Right cardiac atrium (tissue), 5 donors: ENCODE data around the gene STARD3NL. TPM values are rescaled to one million over a fixed set of nuclear protein-coding genes. Genes with fewer than 3 reads are reported as not detected.
A peak's percentile ranks its signal among the peaks of the same experiment; 100 is the strongest.
"Not testable (repeated sequence)": the region's sequence is repeated elsewhere in the genome, so short reads cannot be mapped to it uniquely, and the experiment has no call there.

Experiments used
- ATAC-seq, 2 donors: fragments of 200-7000 bp; cut with Tn5 transposase; one replicate each; pipeline versions ENCODE4 v1.8.0 to v1.9.1; 2020; ENCODE audit warnings: moderate library complexity in 2 of 2, mild to moderate bottlenecking in 1 of 2
- DNase-seq, 3 donors: peaks; one replicate each; pipeline ENCODE4 v3.0.0-alpha.2; 2020
- H3K27ac ChIP-seq: one replicate; pipeline ENCODE4 v1.5.1; 2013; ENCODE audit warnings: mild to moderate bottlenecking, low read length, control low read depth, moderate library complexity
- H3K27me3 ChIP-seq: one replicate; pipeline ENCODE4 v1.6.1; 2013; ENCODE audit not compliant: control insufficient read depth, insufficient read depth
- H3K4me1 ChIP-seq: one replicate; pipeline ENCODE4 v1.6.1; 2013; ENCODE audit warnings: low read length; ENCODE audit not compliant: control insufficient read depth, insufficient read depth
- H3K4me3 ChIP-seq: one replicate; pipeline ENCODE4 v1.5.1; 2013; ENCODE audit warnings: low read length, control low read depth
- H3K9me3 ChIP-seq: one replicate; pipeline ENCODE4 v1.6.1; 2013; ENCODE audit warnings: low read length; ENCODE audit not compliant: control insufficient read depth
- WGBS: extraction: QIAGEN DNeasy Blood & Tissue Kit; methylation state at CpG from one replicate; pipeline ENCODE4 v1.1.7; 2013; 5-methylcytosine and 5-hydroxymethylcytosine counted together
- intact Hi-C, 4 donors: fragments of 100-400 bp; cut with DNase I; formaldehyde crosslinking; loops; one replicate each; pipeline versions ENCODE4 v1.11.0 to v1.14.0; 2022 to 2023
- polyA plus RNA-seq: library from polyadenylated mRNA; stranded (reverse); fragments of 200-250 nt; gene quantifications from one replicate; pipeline ENCODE4 v1.2.3, GENCODE V29; 2013
- total RNA-seq, 4 donors: library from RNA; stranded (reverse); fragmentation: NEBNext Ultra II Directional; extraction: Animal tissue kit (Norgen Biotek cat#: 25700); gene quantifications; one replicate each; pipeline ENCODE4 v1.2.1, GENCODE V29; 2021
- donor health status: healthy with polysubstance abuse.
- donor health status: DM: no; HTN: yes; CAD: no.
- donor health status: DM: no; HTN: no; CAD: no.
- donor health status: DM: no; HTN: yes; CAD: no; lungs with severe emphysema.
- donor health status: DM: yes; HTN: yes; CAD: no.

Gene STARD3NL
- total and polyA plus RNA-seq, 5 donors = 31.9 to 45.1 (median 32.8) TPM

GRCh38 chr7:38222481-38223096, 44.5 kb downstream of the STARD3NL start:
- WGBS = 60% methylated on average over 5 of the region's 5 CpGs
- Histone ChIP-seq H3K9me3 (no peaks in the 10 kb centered on the region), H3K4me3 (no peak overlapping the region), H3K27ac (no peak overlapping the region), H3K4me1 (no peaks in the 10 kb centered on the region), H3K27me3 (no peaks in the 10 kb centered on the region)
- intact Hi-C loops = loop anchor here (1.0 to 10.0 kb wide), 6 partner anchors 95 to 320 kb away; no protein-coding TSS in a partner anchor
- peak; percentile 77 to 83 for ATAC-seq
- DNase-seq = no peak

- no peaks in the 10 kb centered on the region for H3K9me3 ChIP-seq
- WGBS = 91% methylated on average over 2 of the region's 2 CpGs
- intact Hi-C loops = loop anchor here (5.0 to 10.0 kb wide), 5 partner anchors 94 to 321 kb away; no protein-coding TSS in a partner anchor
- H3K27ac ChIP-seq = no peak overlapping the region
- no peaks in the 10 kb centered on the region for H3K27me3 ChIP-seq
- ATAC-seq = no peak
- no peak for DNase-seq
- no peak overlapping the region for H3K4me3 ChIP-seq
- H3K4me1 ChIP-seq = no peaks in the 10 kb centered on the region
These were observed 45.3 kb downstream of the STARD3NL start for GRCh38 chr7:38223306-38223705.

- intact Hi-C loops = loop anchor here (5.0 to 10.0 kb wide), 5 partner anchors 93 to 322 kb away; no protein-coding TSS in a partner anchor
- no peak for ATAC-seq
- Histone ChIP-seq H3K9me3 (no peaks in the 10 kb centered on the region), H3K27me3 (no peaks in the 10 kb centered on the region), H3K4me3 (no peak overlapping the region), H3K4me1 (no peaks in the 10 kb centered on the region), H3K27ac (no peak overlapping the region)
- no peak for DNase-seq
- WGBS = 91% methylated on average over 5 of the region's 5 CpGs
These were observed 46.3 kb downstream of the STARD3NL start for GRCh38 chr7:38224392-38224791.

- H3K27me3 ChIP-seq = no peaks in the 10 kb centered on the region
- intact Hi-C loops = loop anchor here in 1 of 4 donors (10.0 kb wide), 1 partner anchor 325 kb away; no protein-coding TSS in a partner anchor
- H3K9me3 ChIP-seq = no peaks in the 10 kb centered on the region
- H3K4me3 ChIP-seq = no peak overlapping the region
- no peaks in the 10 kb centered on the region for H3K4me1 ChIP-seq
- 93% methylated on average over 6 of the region's 6 CpGs for WGBS
- H3K27ac ChIP-seq = no peak overlapping the region
- no peak for DNase-seq
- ATAC-seq = no peak
These were observed 51.3 kb downstream of the STARD3NL start for GRCh38 chr7:38229386-38229785.

- no peak for ATAC-seq
- H3K27ac ChIP-seq = no peak overlapping the region
- no peak overlapping the region for H3K4me3 ChIP-seq
- 85% methylated on average over 6 of the region's 6 CpGs for WGBS
- H3K9me3 ChIP-seq = no peaks in the 10 kb centered on the region
- H3K4me1 ChIP-seq = no peaks in the 10 kb centered on the region
- H3K27me3 ChIP-seq = no peaks in the 10 kb centered on the region
- intact Hi-C loops = loop anchor here in 1 of 4 donors (10.0 kb wide), 1 partner anchor 325 kb away; no protein-coding TSS in a partner anchor
- DNase-seq = no peak
These were observed 52.0 kb downstream of the STARD3NL start for GRCh38 chr7:38229884-38230642.

- intact Hi-C loops = no loop called here
- DNase-seq (peak in 1 of 3 donors; percentile 52), ATAC-seq (peak; percentile 16 to 31)
These were observed 54.7 kb downstream of the STARD3NL start for GRCh38 chr7:38232502-38233366.

GRCh38 chr7:38234759-38235158, 56.7 kb downstream of the STARD3NL start:
- intact Hi-C loops, H3K4me3 ChIP-seq, H3K27ac ChIP-seq, ATAC-seq, H3K4me1 ChIP-seq, H3K9me3 ChIP-seq, H3K27me3 ChIP-seq, DNase-seq: not testable (repeated sequence)
- 86% methylated on average over 11 of the region's 11 CpGs for WGBS

More at GRCh38 chr7:38232502-38233366, 54.7 kb downstream of the STARD3NL start:
- Histone ChIP-seq H3K4me1 (no peaks in the 10 kb centered on the region), H3K27ac (no peak overlapping the region), H3K27me3 (no peaks in the 10 kb centered on the region), H3K9me3 (no peaks in the 10 kb centered on the region), H3K4me3 (no peak overlapping the region)
- 65% methylated on average over 11 of the region's 11 CpGs for WGBS

- no peaks in the 10 kb centered on the region for H3K4me1 ChIP-seq
- no peaks in the 10 kb centered on the region for H3K9me3 ChIP-seq
- no peak for ATAC-seq
- no peak for DNase-seq
- no peak overlapping the region for H3K27ac ChIP-seq
- WGBS = 65% methylated on average over 4 of the region's 4 CpGs
- intact Hi-C loops = no loop called here
- no peaks in the 10 kb centered on the region for H3K27me3 ChIP-seq
- H3K4me3 ChIP-seq = no peak overlapping the region
These were observed 57.6 kb downstream of the STARD3NL start for GRCh38 chr7:38235606-38236005.

- ATAC-seq, H3K4me1 ChIP-seq, H3K27ac ChIP-seq, intact Hi-C loops, H3K9me3 ChIP-seq, DNase-seq, H3K4me3 ChIP-seq, H3K27me3 ChIP-seq: not testable (repeated sequence)
- WGBS = 85% methylated on average over 10 of the region's 10 CpGs
These were observed 61.1 kb downstream of the STARD3NL start for GRCh38 chr7:38239129-38239528.

- H3K4me1 ChIP-seq = no peaks in the 10 kb centered on the region
- no peaks in the 10 kb centered on the region for H3K9me3 ChIP-seq
- intact Hi-C loops = no loop called here
- no peak overlapping the region for H3K27ac ChIP-seq
- H3K27me3 ChIP-seq = no peaks in the 10 kb centered on the region
- DNase-seq = no peak
- H3K4me3 ChIP-seq = no peak overlapping the region
- WGBS = 76% methylated on average over 3 of the region's 3 CpGs
- no peak for ATAC-seq
These were observed 63.0 kb downstream of the STARD3NL start for GRCh38 chr7:38241071-38241470.
